Measurements from ENCODE around the gene CRHR1. TPM values are rescaled to one million over a fixed set of nuclear protein-coding genes. Genes with fewer than 3 reads are reported as not detected.

The CRHR1 gene
- polyA plus RNA-seq, 1 donor (not counting 4 experiments of a cell fraction or from before 2014, with no cell fraction given): not detected

DNA sequence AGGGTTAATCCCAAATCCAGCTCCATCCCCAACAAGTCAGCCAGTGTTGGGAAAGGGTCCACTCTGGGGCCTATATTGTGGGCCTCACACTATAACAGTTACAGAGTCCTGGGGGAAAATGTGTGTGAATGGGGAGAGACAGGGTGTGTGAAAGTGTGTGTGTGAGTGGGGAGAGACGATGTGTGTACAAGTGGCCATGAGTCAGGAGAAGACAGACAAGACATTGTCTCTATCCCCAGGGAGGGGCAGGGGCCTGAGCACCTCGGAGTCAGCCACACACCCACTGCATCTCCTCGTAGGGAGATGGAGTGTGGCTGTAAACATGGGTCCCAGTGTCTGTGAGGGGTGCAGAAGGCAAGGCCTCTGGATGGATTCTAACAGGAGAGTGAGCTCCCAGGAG is 2.9 kb downstream of the CRHR1 start:
- FAIRE-seq (no peak), DNase-seq (ENCODE audit: low read depth, low spot score) (no peak)
- H3K36me3 ChIP-seq (ENCODE audit: control insufficient read depth in 2 of 2, extremely low read depth in 1 of 2, insufficient read depth in 2 of 2, low read length in 2 of 2): no peaks in the 10 kb centered on the region
- H2AFZ ChIP-seq (ENCODE audit: control insufficient read depth, low read length): no peak overlapping the region
- H3K27me3 ChIP-seq (ENCODE audit: control insufficient read depth, extremely low read depth, insufficient read depth, low read length): peaks cover 92% of the 10 kb centered on the region
- TF ChIP-seq EZH2 (IDR thresholded peaks at IDR 0.05; ENCODE audit: low read length): no peak
- TF ChIP-seq, protein P1, sequence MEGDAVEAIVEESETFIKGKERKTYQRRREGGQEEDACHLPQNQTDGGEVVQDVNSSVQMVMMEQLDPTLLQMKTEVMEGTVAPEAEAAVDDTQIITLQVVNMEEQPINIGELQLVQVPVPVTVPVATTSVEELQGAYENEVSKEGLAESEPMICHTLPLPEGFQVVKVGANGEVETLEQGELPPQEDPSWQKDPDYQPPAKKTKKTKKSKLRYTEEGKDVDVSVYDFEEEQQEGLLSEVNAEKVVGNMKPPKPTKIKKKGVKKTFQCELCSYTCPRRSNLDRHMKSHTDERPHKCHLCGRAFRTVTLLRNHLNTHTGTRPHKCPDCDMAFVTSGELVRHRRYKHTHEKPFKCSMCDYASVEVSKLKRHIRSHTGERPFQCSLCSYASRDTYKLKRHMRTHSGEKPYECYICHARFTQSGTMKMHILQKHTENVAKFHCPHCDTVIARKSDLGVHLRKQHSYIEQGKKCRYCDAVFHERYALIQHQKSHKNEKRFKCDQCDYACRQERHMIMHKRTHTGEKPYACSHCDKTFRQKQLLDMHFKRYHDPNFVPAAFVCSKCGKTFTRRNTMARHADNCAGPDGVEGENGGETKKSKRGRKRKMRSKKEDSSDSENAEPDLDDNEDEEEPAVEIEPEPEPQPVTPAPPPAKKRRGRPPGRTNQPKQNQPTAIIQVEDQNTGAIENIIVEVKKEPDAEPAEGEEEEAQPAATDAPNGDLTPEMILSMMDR (optimal IDR thresholded peaks at IDR 0.05 in 1 of 3, IDR thresholded peaks at IDR 0.05 in 1 of 3, conservative IDR thresholded peaks at IDR 0.05 in 1 of 3; ENCODE audit: extremely low read depth in 1 of 3, insufficient read depth in 2 of 3, low read length in 3 of 3): no peak
- no peaks in the 10 kb centered on the region for H3K9me1 ChIP-seq (ENCODE audit: control insufficient read depth, extremely low read depth, insufficient read depth, low read length)
- dilution Hi-C loops (cut with MboI; ENCODE audit: extremely low pct_ligation_motif_present, low sequenced_read_pairs): no loop called here
- H3K9ac ChIP-seq (ENCODE audit: control insufficient read depth, extremely low read depth, insufficient read depth, low read length): no peak overlapping the region
- H3K4me1 ChIP-seq (ENCODE audit: control insufficient read depth, extremely low read depth, insufficient read depth, low read length): peaks cover 7% of the 10 kb centered on the region
- no peak overlapping the region for H3K27ac ChIP-seq (ENCODE audit: control insufficient read depth, insufficient read depth, low read length)
- H3K79me2 ChIP-seq (ENCODE audit: control insufficient read depth, insufficient read depth, low read length): no peaks in the 10 kb centered on the region
- no peak overlapping the region for H3K4me3 ChIP-seq (ENCODE audit: control insufficient read depth in 2 of 3, extremely low read depth in 1 of 3, insufficient read depth in 2 of 3, low read depth in 1 of 3, low read length in 3 of 3)
- H3K9me3 ChIP-seq (ENCODE audit: control insufficient read depth, low read depth, low read length): no peaks in the 10 kb centered on the region
- H4K20me1 ChIP-seq (ENCODE audit: control insufficient read depth, extremely low read depth, insufficient read depth, low read length): no peaks in the 10 kb centered on the region
- H3K4me2 ChIP-seq (ENCODE audit: control insufficient read depth, extremely low read depth, insufficient read depth, low read depth, low read length): no peak overlapping the region

DNA sequence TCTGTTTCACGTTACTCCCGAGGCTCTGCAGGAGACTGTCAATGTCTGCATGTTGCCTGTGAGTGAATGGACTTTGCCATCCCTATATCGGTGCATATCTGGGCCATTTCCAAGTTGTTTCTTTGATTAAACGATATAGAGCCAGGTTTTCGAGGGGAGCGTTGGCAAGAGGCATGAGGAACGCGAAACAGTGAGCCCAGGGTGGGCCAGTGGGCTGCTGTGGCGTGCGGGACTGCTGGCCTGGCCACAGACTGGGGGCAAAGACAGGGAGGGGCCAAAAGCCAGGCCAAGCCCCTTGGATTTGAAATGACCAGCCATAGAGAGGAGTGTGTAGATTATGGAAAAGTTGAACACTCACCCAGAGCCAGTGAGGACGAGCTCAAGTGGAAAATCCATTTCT is 3.5 kb downstream of the CRHR1 start:
- no peak overlapping the region for H3K4me3 ChIP-seq (ENCODE audit: control insufficient read depth in 2 of 3, extremely low read depth in 1 of 3, insufficient read depth in 2 of 3, low read depth in 1 of 3, low read length in 3 of 3)
- H3K9me3 ChIP-seq (ENCODE audit: control insufficient read depth, low read depth, low read length): no peaks in the 10 kb centered on the region
- H3K4me2 ChIP-seq (ENCODE audit: control insufficient read depth, extremely low read depth, insufficient read depth, low read depth, low read length): no peak overlapping the region
- TF ChIP-seq, protein P1 (optimal IDR thresholded peaks at IDR 0.05 in 1 of 3, IDR thresholded peaks at IDR 0.05 in 1 of 3, conservative IDR thresholded peaks at IDR 0.05 in 1 of 3; ENCODE audit: extremely low read depth in 1 of 3, insufficient read depth in 2 of 3, low read length in 3 of 3): no peak
- no peaks in the 10 kb centered on the region for H3K9me1 ChIP-seq (ENCODE audit: control insufficient read depth, extremely low read depth, insufficient read depth, low read length)
- H2AFZ ChIP-seq (ENCODE audit: control insufficient read depth, low read length): no peak overlapping the region
- FAIRE-seq (no peak), DNase-seq (ENCODE audit: low read depth, low spot score) (no peak)
- peaks cover 7% of the 10 kb centered on the region for H3K4me1 ChIP-seq (ENCODE audit: control insufficient read depth, extremely low read depth, insufficient read depth, low read length)
- H3K9ac ChIP-seq (ENCODE audit: control insufficient read depth, extremely low read depth, insufficient read depth, low read length): no peak overlapping the region
- no peak overlapping the region for H3K27ac ChIP-seq (ENCODE audit: control insufficient read depth, insufficient read depth, low read length)
- dilution Hi-C loops (cut with MboI; ENCODE audit: extremely low pct_ligation_motif_present, low sequenced_read_pairs): no loop called here
- no peaks in the 10 kb centered on the region for H4K20me1 ChIP-seq (ENCODE audit: control insufficient read depth, extremely low read depth, insufficient read depth, low read length)
- H3K79me2 ChIP-seq (ENCODE audit: control insufficient read depth, insufficient read depth, low read length): no peaks in the 10 kb centered on the region
- peaks cover 90% of the 10 kb centered on the region for H3K27me3 ChIP-seq (ENCODE audit: control insufficient read depth, extremely low read depth, insufficient read depth, low read length)
- no peaks in the 10 kb centered on the region for H3K36me3 ChIP-seq (ENCODE audit: control insufficient read depth in 2 of 2, extremely low read depth in 1 of 2, insufficient read depth in 2 of 2, low read length in 2 of 2)

Data from keratinocyte (primary cell).